SK-N-MC (cell line): Measurements from ENCODE around the gene SHOC1.

Source experiments
- EZH2 ChIP-seq: fragments of 200-600 bp; sonication (generic); IDR thresholded peaks from one replicate; pipeline ENCODE4 v1.6.1; 2017; ENCODE audit warnings: antibody characterized with exemption
- FOXP2 ChIP-seq: optimal IDR thresholded peaks from 2 replicates; pipeline ENCODE3; 2011; ENCODE audit warnings: mild to moderate bottlenecking, moderate library complexity; ENCODE audit not compliant: insufficient read depth; ENCODE audit errors: extremely low read length, control extremely low read depth
- POLR2AphosphoS5 ChIP-seq: IDR thresholded peaks from 2 replicates; pipeline ENCODE4 v1.6.1; 2012; ENCODE audit warnings: mild to moderate bottlenecking, low read depth, low read length, borderline replicate concordance

- no peak for TF ChIP-seq POLR2AphosphoS5
- no peak for TF ChIP-seq EZH2
- no peak for TF ChIP-seq FOXP2
Measured at GRCh38 chr9:111840442-111840841, 45.7 kb upstream of the SHOC1 start.
